Endothelial cell of umbilical vein (primary cell): Measurements from ENCODE around the gene SAMMSON. TPM values are rescaled to one million over a fixed set of nuclear protein-coding genes. Genes with fewer than 3 reads are reported as not detected.

Experiments used
- BruUV-seq: library from RNA; stranded (reverse); fragments of 400-500 nt; replicated peaks from 2 replicates; lab custom pipeline; 2021; lab: Mats Ljungman, UMichigan
- CTCF ChIA-PET: fragments of 300-600, 350-600 bp; sonication (Branson Sonifier 250); formaldehyde crosslinking; loops from one replicate; lab custom pipeline; 2021; ENCODE audit warnings: antibody characterized with exemption, inconsistent platforms; lab: Charles Lee
- POLR2A ChIA-PET: fragments of 300-600, 350-600 bp; sonication (Branson Sonifier 250); formaldehyde crosslinking; loops from one replicate; lab custom pipeline; 2021; ENCODE audit warnings: antibody characterized with exemption, inconsistent platforms; lab: Charles Lee
- DNase-seq: peaks from one replicate; pipeline ENCODE4 v3.0.0-alpha.2; 2011; ENCODE audit warnings: low read depth, low spot score
- FAIRE-seq: peaks from 2 replicates; lab custom pipeline; 2011; peaks lifted over from hg19 to GRCh38; lab: Jason Lieb, UNC
- H2AFZ ChIP-seq: 2 replicates; pipeline ENCODE4 v1.6.0; 2012; ENCODE audit warnings: low read depth, low read length, control low read depth, inconsistent platforms
- H3K27ac ChIP-seq: 2 replicates; pipeline ENCODE4 v1.5.1; 2011; ENCODE audit warnings: low read depth, mild to moderate bottlenecking, control low read depth, low read length, moderate library complexity; ENCODE audit not compliant: insufficient read depth
- H3K27me3 ChIP-seq, 2 experiments: 2 replicates each; pipeline versions ENCODE4 v1.6.0 to v1.6.1; 2011; ENCODE audit warnings: low read length in 2 of 2, mixed read lengths in 1 of 2; ENCODE audit not compliant: control insufficient read depth in 2 of 2, insufficient read depth in 2 of 2
- H3K36me3 ChIP-seq, 2 experiments: 2 replicates in 1 of 2; 3 replicates in 1 of 2; pipeline ENCODE4 v1.5.1; 2011; ENCODE audit warnings: low read length in 2 of 2, mild to moderate bottlenecking in 1 of 2, moderate library complexity in 1 of 2; ENCODE audit not compliant: control insufficient read depth in 2 of 2, insufficient read depth in 2 of 2; ENCODE audit errors: extremely low read depth in 1 of 2
- H3K4me1 ChIP-seq: 3 replicates; pipeline ENCODE4 v1.5.1; 2011; ENCODE audit warnings: mild to moderate bottlenecking, low read length; ENCODE audit not compliant: control insufficient read depth, insufficient read depth; ENCODE audit errors: extremely low read depth
- H3K4me2 ChIP-seq: 2 replicates; pipeline ENCODE4 v1.6.1; 2011; ENCODE audit warnings: low read length, control low read depth, mixed read lengths; ENCODE audit not compliant: insufficient read depth
- H3K4me3 ChIP-seq, 3 experiments: fragments of 200-600 bp in 1 of 3; sonication (generic), shearing (Covaris generic) in 1 of 3; replicated peaks in 1 of 3; 2 replicates each; pipeline ENCODE4 v1.5.1; 2011 to 2016; ENCODE audit warnings: control low read depth in 3 of 3, low read length in 3 of 3, mild to moderate bottlenecking in 2 of 3, inconsistent platforms in 1 of 3, low read depth in 1 of 3, moderate library complexity in 1 of 3; ENCODE audit not compliant: insufficient read depth in 1 of 3
- H3K79me2 ChIP-seq: 2 replicates; pipeline ENCODE4 v1.6.0; 2012; ENCODE audit warnings: low read length, inconsistent platforms; ENCODE audit not compliant: control insufficient read depth, insufficient read depth
- H3K9ac ChIP-seq: replicated peaks from 2 replicates; pipeline ENCODE3; 2011; ENCODE audit warnings: low read length, control low read depth; ENCODE audit not compliant: insufficient read depth; ENCODE audit errors: extremely low read depth
- H3K9me1 ChIP-seq: replicated peaks from 3 replicates; pipeline ENCODE4 v1.6.0; 2011; ENCODE audit warnings: mild to moderate bottlenecking, low read length; ENCODE audit not compliant: control insufficient read depth, insufficient read depth; ENCODE audit errors: extremely low read depth
- H3K9me3 ChIP-seq: replicated peaks from 2 replicates; pipeline ENCODE4 v1.5.1; 2012; ENCODE audit warnings: low read length, inconsistent platforms; ENCODE audit not compliant: control insufficient read depth, insufficient read depth
- H4K20me1 ChIP-seq: replicated peaks from 2 replicates; pipeline ENCODE3; 2011; ENCODE audit warnings: mild to moderate bottlenecking, low read length; ENCODE audit not compliant: control insufficient read depth, insufficient read depth; ENCODE audit errors: extremely low read depth
- CTCF ChIP-seq, 2 donors: IDR thresholded peaks; 1 replicate in 1 of 2; 2 replicates in 1 of 2; pipeline ENCODE4 v1.5.1; 2011; ENCODE audit warnings: low read length in 2 of 2, mild to moderate bottlenecking in 2 of 2, moderate library complexity in 2 of 2, control low read depth in 1 of 2, inconsistent platforms in 1 of 2, low read depth in 1 of 2; ENCODE audit not compliant: insufficient read depth in 1 of 2; ENCODE audit errors: extremely low read depth in 1 of 2
- EZH2 ChIP-seq: IDR thresholded peaks from 2 replicates; pipeline ENCODE4 v1.6.1; 2012; ENCODE audit warnings: borderline replicate concordance, low read depth, mild to moderate bottlenecking, moderate library complexity, low read length, inconsistent platforms; ENCODE audit not compliant: severe bottlenecking
- FOS ChIP-seq: IDR thresholded peaks from 2 replicates; pipeline ENCODE4 v1.6.1; 2011; ENCODE audit warnings: mild to moderate bottlenecking, low read length, moderate library complexity, borderline replicate concordance; ENCODE audit not compliant: insufficient read depth
- GATA2 ChIP-seq: IDR thresholded peaks from 2 replicates; pipeline ENCODE4 v1.7.0; 2011; ENCODE audit warnings: low read depth, mild to moderate bottlenecking, moderate library complexity, mixed read lengths, low read length; ENCODE audit not compliant: insufficient read length, insufficient read depth
- JUN ChIP-seq: IDR thresholded peaks from 2 replicates; pipeline ENCODE4 v1.6.1; 2011; ENCODE audit warnings: borderline replicate concordance, low read depth; ENCODE audit not compliant: insufficient read length, insufficient read depth
- MAX ChIP-seq: IDR thresholded peaks from 2 replicates; pipeline ENCODE4 v1.6.1; 2011; ENCODE audit not compliant: insufficient read depth, insufficient read length
- MYC ChIP-seq: IDR thresholded peaks from one replicate; pipeline ENCODE4 v1.6.1; 2011; ENCODE audit warnings: mild to moderate bottlenecking, low read depth, low read length
- POLR2A ChIP-seq: IDR thresholded peaks from 2 replicates; pipeline ENCODE4 v1.6.1; 2012; ENCODE audit warnings: low read depth, mild to moderate bottlenecking, control low read depth, low read length
- POLR2AphosphoS5 ChIP-seq: IDR thresholded peaks from 2 replicates; pipeline ENCODE4 v1.6.1; 2012; ENCODE audit warnings: low read depth, mild to moderate bottlenecking, control low read depth, low read length, moderate library complexity; ENCODE audit not compliant: insufficient read depth
- dilution Hi-C: fragments of 300-500 bp; cut with MboI; formaldehyde crosslinking; loops from one replicate; pipeline ENCODE4 v1.15.0; 2019; ENCODE audit warnings: low sequenced_read_pairs; ENCODE audit not compliant: extremely low pct_ligation_motif_present
- intact Hi-C: fragments of 100-400 bp; cut with micrococcal nuclease; formaldehyde crosslinking; loops from one replicate; pipeline ENCODE4 v1.10.0; 2022
- polyA plus RNA-seq, 4 experiments: library from polyadenylated mRNA; depleted of rRNA in 3 of 4; stranded (reverse) in 3 of 4; unstranded in 1 of 4; fragments of >200 nt; gene quantifications; 2 replicates each; pipeline versions ENCODE4 v1.2.1 to v1.2.3, GENCODE V29; 2011 to 2012; ENCODE audit warnings: missing spikeins in 1 of 4
- total RNA-seq: library from RNA; stranded (reverse); gene quantifications from 2 replicates; pipeline ENCODE4 v1.2.3, GENCODE V29; 2021

SAMMSON gene
- total and polyA plus RNA-seq, 2 donors (not counting 3 experiments of a cell fraction or from before 2014, with no cell fraction given): not detected

GRCh38 chr3:69963643-69964042 lies 35.9 kb upstream of the SAMMSON start:
- Histone ChIP-seq H3K4me3 (no peak overlapping the region), H3K27me3 (no peaks in the 10 kb centered on the region), H3K36me3 (no peaks in the 10 kb centered on the region), H3K79me2 (no peaks in the 10 kb centered on the region), H3K27ac (no peak overlapping the region), H3K9ac (no peak overlapping the region), H3K4me1 (no peaks in the 10 kb centered on the region), H2AFZ (no peak overlapping the region), H4K20me1 (no peaks in the 10 kb centered on the region), H3K9me3 (no peaks in the 10 kb centered on the region), H3K9me1 (no peaks in the 10 kb centered on the region), H3K4me2 (no peak overlapping the region)
- intact Hi-C loops (no loop called here), dilution Hi-C loops (no loop called here)
- DNase-seq: no peak
- POLR2A ChIA-PET: no interaction called here
- no peak for FAIRE-seq
- BruUV-seq: no TSS peak
- CTCF ChIA-PET: no interaction called here
- TF ChIP-seq POLR2AphosphoS5 (no peak), CTCF (IDR thresholded peaks at IDR 0.05; ENCODE audit: extremely low read depth in 1 of 2, insufficient read depth in 1 of 2, low read depth in 1 of 2, low read length in 2 of 2) (no peak), FOS (no peak), JUN (no peak), EZH2 (no peak), MAX (no peak), MYC (no peak), GATA2 (no peak), POLR2A (no peak)
